Measurements from ENCODE around the gene MACROH2A1.

MACROH2A1 gene

DNA sequence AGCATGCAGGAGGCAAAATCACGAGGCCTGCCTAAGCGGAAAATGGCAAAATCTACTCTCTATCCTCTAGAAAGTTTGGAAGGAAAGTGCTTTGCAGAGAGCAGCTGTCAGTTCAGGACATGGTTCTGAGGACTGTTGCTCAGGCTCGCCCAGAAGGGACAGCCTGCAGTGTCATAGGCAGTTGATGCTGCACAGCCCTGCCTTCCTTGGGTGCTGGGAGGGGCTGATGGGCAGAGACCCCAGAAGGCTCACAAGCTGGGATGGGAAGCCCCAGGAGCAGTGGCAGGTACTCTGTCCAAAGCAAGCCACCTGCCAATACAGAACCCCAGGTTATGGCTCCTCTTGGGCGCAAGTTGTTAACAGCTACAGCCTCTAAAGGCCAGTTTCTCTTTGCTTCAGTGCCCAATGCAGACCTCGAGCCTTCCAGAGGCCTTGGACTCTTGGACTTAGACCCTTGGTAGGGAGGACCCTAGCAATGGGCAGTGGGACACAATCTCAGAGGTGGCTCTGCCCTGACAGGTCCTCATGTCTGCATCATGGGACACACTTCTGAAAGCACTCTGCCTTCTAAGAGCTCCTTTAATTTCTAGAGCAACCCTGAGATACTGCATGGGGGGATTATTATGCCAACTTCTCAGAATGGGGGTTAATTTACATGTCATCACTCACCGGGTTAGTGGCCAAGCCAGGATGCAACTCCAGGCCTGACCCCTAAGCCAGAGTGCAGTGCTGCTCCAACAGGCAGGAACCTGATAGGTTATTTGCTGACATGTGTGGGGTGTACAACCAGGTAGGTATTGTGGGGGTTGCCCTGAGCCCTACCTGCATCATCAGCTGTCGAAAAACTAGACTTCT lies 57.1 kb downstream of the MACROH2A1 start:
- H4K20me1 ChIP-seq (ENCODE audit: insufficient read depth, low read length): no peaks in the 10 kb centered on the region
- no peak overlapping the region for H2AFZ ChIP-seq (ENCODE audit: low read depth, low read length)
- H3K4me3 ChIP-seq (ENCODE audit: low read length): no peak overlapping the region
- no peak overlapping the region for H3K9ac ChIP-seq (ENCODE audit: low read length)
- H3K4me2 ChIP-seq (ENCODE audit: low read length): no peak overlapping the region
- no peak for TF ChIP-seq EZH2phosphoT487 (IDR thresholded peaks at IDR 0.05; ENCODE audit: low read depth)
- TF ChIP-seq, protein P1, sequence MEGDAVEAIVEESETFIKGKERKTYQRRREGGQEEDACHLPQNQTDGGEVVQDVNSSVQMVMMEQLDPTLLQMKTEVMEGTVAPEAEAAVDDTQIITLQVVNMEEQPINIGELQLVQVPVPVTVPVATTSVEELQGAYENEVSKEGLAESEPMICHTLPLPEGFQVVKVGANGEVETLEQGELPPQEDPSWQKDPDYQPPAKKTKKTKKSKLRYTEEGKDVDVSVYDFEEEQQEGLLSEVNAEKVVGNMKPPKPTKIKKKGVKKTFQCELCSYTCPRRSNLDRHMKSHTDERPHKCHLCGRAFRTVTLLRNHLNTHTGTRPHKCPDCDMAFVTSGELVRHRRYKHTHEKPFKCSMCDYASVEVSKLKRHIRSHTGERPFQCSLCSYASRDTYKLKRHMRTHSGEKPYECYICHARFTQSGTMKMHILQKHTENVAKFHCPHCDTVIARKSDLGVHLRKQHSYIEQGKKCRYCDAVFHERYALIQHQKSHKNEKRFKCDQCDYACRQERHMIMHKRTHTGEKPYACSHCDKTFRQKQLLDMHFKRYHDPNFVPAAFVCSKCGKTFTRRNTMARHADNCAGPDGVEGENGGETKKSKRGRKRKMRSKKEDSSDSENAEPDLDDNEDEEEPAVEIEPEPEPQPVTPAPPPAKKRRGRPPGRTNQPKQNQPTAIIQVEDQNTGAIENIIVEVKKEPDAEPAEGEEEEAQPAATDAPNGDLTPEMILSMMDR (IDR thresholded peaks at IDR 0.05; ENCODE audit: low read depth, low read length): no peak
- H3K9me3 ChIP-seq (ENCODE audit: insufficient read depth, low read length): no peaks in the 10 kb centered on the region
- H3K27me3 ChIP-seq (ENCODE audit: low read depth, low read length): no peaks in the 10 kb centered on the region
- H3K36me3 ChIP-seq (replicated peaks; ENCODE audit: low read depth, low read length): peaks cover 17% of the 10 kb centered on the region
- no peak overlapping the region for H3K27ac ChIP-seq (ENCODE audit: low read length)
- peaks cover 6% of the 10 kb centered on the region; the same call in 1 of the 2 replicates for H3K4me1 ChIP-seq (ENCODE audit: low read length)
- H3K79me2 ChIP-seq (ENCODE audit: low read length): no peaks in the 10 kb centered on the region

DNA sequence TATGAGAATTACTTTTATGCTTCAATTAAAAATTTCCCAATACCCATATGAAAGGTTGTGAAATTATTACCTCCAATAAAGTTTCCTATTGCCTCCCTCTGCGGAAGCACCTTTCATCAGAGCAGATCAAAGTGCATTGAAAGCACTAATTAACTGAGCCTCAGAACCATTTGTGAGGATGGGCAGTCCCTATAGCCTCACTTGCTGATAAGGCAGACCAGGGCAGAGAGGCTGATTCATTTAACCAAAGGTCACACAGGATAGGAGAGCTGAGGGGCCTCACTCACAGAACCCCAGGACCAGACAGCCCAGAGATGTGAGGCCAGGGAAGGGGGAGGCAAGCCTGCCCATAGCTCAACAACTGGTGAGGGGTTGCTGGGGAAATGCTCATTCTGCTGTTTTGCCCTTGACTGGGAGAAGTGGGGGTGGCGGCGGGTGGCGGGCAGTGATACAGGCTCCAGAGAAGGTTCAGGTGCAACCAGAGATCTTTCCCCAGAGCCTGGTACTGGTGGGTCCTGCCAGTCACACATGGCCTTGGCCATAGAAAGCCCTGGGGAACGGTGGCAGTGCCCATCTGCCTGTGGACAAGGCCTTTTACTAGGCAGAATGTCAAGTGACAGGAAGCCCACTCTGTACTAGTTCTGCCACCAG lies 57.9 kb downstream of the MACROH2A1 start:
- Histone ChIP-seq H3K27me3 (ENCODE audit: low read depth, low read length) (no peaks in the 10 kb centered on the region), H3K4me3 (ENCODE audit: low read length) (no peak overlapping the region), H3K9ac (ENCODE audit: low read length) (no peak overlapping the region), H3K79me2 (ENCODE audit: low read length) (no peaks in the 10 kb centered on the region), H3K4me1 (ENCODE audit: low read length) (peaks cover under 1% of the 10 kb centered on the region; the same call in 1 of the 2 replicates), H4K20me1 (ENCODE audit: insufficient read depth, low read length) (no peaks in the 10 kb centered on the region), H3K9me3 (ENCODE audit: insufficient read depth, low read length) (no peaks in the 10 kb centered on the region), H2AFZ (ENCODE audit: low read depth, low read length) (no peak overlapping the region), H3K36me3 (replicated peaks; ENCODE audit: low read depth, low read length) (peaks cover 16% of the 10 kb centered on the region), H3K27ac (ENCODE audit: low read length) (no peak overlapping the region), H3K4me2 (ENCODE audit: low read length) (no peak overlapping the region)
- TF ChIP-seq, protein P1 (IDR thresholded peaks at IDR 0.05; ENCODE audit: low read depth, low read length): no peak
- no peak for TF ChIP-seq EZH2phosphoT487 (IDR thresholded peaks at IDR 0.05; ENCODE audit: low read depth)

DNA sequence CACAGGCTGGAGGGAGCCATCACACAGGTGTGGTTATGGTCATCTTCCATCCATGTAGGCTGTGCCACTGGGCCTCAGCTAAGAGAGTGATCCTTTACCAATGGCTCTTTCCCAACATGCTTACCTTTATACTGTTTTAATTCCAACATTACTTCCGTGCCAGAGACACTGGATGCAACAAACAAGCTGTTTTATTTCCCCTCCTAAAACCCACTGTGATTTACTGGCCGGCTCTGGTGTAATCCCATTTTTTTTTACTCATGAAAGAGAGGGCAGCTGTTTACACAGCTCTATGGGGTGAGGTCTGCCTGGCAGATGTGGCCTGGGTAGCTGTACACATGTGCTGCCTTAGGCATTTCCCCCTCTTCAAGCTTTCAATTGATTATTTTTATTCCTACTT lies 58.5 kb downstream of the MACROH2A1 start:
- Histone ChIP-seq H3K4me3 (ENCODE audit: low read length) (no peak overlapping the region), H3K36me3 (replicated peaks; ENCODE audit: low read depth, low read length) (peaks cover 16% of the 10 kb centered on the region), H3K79me2 (ENCODE audit: low read length) (no peaks in the 10 kb centered on the region), H3K9me3 (ENCODE audit: insufficient read depth, low read length) (no peaks in the 10 kb centered on the region), H2AFZ (ENCODE audit: low read depth, low read length) (no peak overlapping the region), H3K9ac (ENCODE audit: low read length) (no peak overlapping the region), H3K27ac (ENCODE audit: low read length) (no peak overlapping the region), H3K27me3 (ENCODE audit: low read depth, low read length) (no peaks in the 10 kb centered on the region), H3K4me2 (ENCODE audit: low read length) (no peak overlapping the region), H4K20me1 (ENCODE audit: insufficient read depth, low read length) (no peaks in the 10 kb centered on the region), H3K4me1 (ENCODE audit: low read length) (no peaks in the 10 kb centered on the region)
- TF ChIP-seq EZH2phosphoT487 (IDR thresholded peaks at IDR 0.05; ENCODE audit: low read depth): no peak

DNA sequence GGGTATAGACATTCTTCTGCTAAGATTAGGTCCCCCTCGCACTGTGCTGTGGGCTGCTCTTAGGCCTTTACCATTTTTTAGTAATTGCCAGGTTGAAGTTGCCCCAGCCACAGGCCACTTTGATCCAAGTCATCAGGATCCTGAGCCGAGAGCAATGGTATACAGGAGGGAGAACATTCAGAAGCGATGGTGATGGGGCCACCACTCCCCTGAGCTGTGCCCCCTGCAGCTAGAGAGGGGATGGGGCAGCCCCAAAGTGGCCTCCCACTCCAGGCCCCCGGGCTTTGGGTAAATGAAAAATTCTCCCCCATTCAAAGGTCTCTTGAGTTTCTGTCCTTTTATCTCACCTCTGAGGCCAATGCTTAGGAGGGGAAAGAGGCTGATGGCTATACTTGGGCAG lies 59.4 kb downstream of the MACROH2A1 start:
- TF ChIP-seq, protein P1 (IDR thresholded peaks at IDR 0.05; ENCODE audit: low read depth, low read length): no peak
- no peak for TF ChIP-seq EZH2phosphoT487 (IDR thresholded peaks at IDR 0.05; ENCODE audit: low read depth)
- H3K4me1 ChIP-seq (ENCODE audit: low read length): no peaks in the 10 kb centered on the region
- no peaks in the 10 kb centered on the region for H3K79me2 ChIP-seq (ENCODE audit: low read length)
- no peaks in the 10 kb centered on the region for H3K9me3 ChIP-seq (ENCODE audit: insufficient read depth, low read length)
- no peak overlapping the region for H3K9ac ChIP-seq (ENCODE audit: low read length)
- no peak overlapping the region for H3K4me3 ChIP-seq (ENCODE audit: low read length)
- no peak overlapping the region for H2AFZ ChIP-seq (ENCODE audit: low read depth, low read length)
- no peaks in the 10 kb centered on the region for H3K27me3 ChIP-seq (ENCODE audit: low read depth, low read length)
- H3K36me3 ChIP-seq (replicated peaks; ENCODE audit: low read depth, low read length): peaks cover 9% of the 10 kb centered on the region
- no peaks in the 10 kb centered on the region for H4K20me1 ChIP-seq (ENCODE audit: insufficient read depth, low read length)
- H3K4me2 ChIP-seq (ENCODE audit: low read length): no peak overlapping the region
- no peak overlapping the region for H3K27ac ChIP-seq (ENCODE audit: low read length)

Data from OCI-LY3 (cell line).